ENCODE results near the gene PYCR2.

GRCh38 chr1:225919906-225920305 lies 4.1 kb downstream of the PYCR2 start:
- no peak for TF ChIP-seq CTCF (IDR thresholded peaks at IDR 0.05; ENCODE audit: insufficient read depth, low read depth, low read length)
- TF ChIP-seq EZH2 (IDR thresholded peaks at IDR 0.05; ENCODE audit: insufficient read depth, low read length), result no peak
